Fibroblast of lung (primary cell): ENCODE results near the gene TUBA4A.

Source experiments
- CTCF ChIP-seq, 2 donors: IDR thresholded peaks in 1 of 2; conservative IDR thresholded peaks in 1 of 2; 1 replicate in 1 of 2; 2 replicates in 1 of 2; pipeline ENCODE4 v1.5.1; 2011 to 2012; ENCODE audit warnings: low read length in 2 of 2, control low read depth in 1 of 2, inconsistent platforms in 1 of 2, low read depth in 1 of 2, mild to moderate bottlenecking in 1 of 2
- EZH2 ChIP-seq: IDR thresholded peaks from 2 replicates; pipeline ENCODE4 v1.5.1; 2012; ENCODE audit warnings: low read length, control low read depth, mild to moderate bottlenecking; ENCODE audit errors: missing control alignments

- TF ChIP-seq EZH2, result no peak
- TF ChIP-seq CTCF (conservative IDR thresholded peaks at IDR 0.05 in 1 of 2, IDR thresholded peaks at IDR 0.05 in 1 of 2; ENCODE audit: low read depth in 1 of 2, low read length in 2 of 2), result no peak
Observed at GRCh38 chr2:219281588-219281987, 27.9 kb upstream of the TUBA4A start.
